Heart left ventricle (tissue), 13 donors: ENCODE results near the gene SHROOM1.

Experiments
- CTCF ChIP-seq, 12 donors: fragments of 200-600 bp; sonication (generic) in 4 of 12; IDR thresholded peaks; one replicate each; pipeline versions ENCODE4 v1.5.0 to v1.8.0; 2018 to 2022; ENCODE audit warnings: antibody characterized with exemption in 12 of 12, mild to moderate bottlenecking in 5 of 12
- POLR2A ChIP-seq, 2 donors: fragments of 450-650 bp; IDR thresholded peaks; one replicate each; pipeline ENCODE4 v1.6.1; 2017; ENCODE audit warnings: antibody characterized with exemption in 2 of 2, mild to moderate bottlenecking in 2 of 2, moderate library complexity in 2 of 2
- donor health status: ischemic (EF 13 %, LVEDD 7.1; RV severe dilation, severe dysfunction).
- donor health status: DM: no; HTN: yes; CAD: no.
- donor health status: DM: no; HTN: no; CAD: no.
- donor health status: ischemic (EF 25% LVEDD 6.9; RV normal size, moderate dysfunction).
- donor health status: ischemic (EF 25% LVEDD 5.7; RV mildly dilated, moderate dysfunction).
- donor health status: ischemic (EF 35%, LVEDD 5.7; RV mildly dilated, moderate dysfunction).
- donor health status: nonischemic (EF 11% LVEDD 7.7; RV severe dilation, severe dysfunction).
- donor health status: DM: yes; HTN: yes; CAD: no.
- donor health status: PGD.
- donor health status: ischemic (EF 29% LVEDD 5.4; RV normal size, mild dysfunction).
- donor health status: nonischemic (EF 23%, LVEDD 6.1; RV moderate dilation, normal function).

DNA sequence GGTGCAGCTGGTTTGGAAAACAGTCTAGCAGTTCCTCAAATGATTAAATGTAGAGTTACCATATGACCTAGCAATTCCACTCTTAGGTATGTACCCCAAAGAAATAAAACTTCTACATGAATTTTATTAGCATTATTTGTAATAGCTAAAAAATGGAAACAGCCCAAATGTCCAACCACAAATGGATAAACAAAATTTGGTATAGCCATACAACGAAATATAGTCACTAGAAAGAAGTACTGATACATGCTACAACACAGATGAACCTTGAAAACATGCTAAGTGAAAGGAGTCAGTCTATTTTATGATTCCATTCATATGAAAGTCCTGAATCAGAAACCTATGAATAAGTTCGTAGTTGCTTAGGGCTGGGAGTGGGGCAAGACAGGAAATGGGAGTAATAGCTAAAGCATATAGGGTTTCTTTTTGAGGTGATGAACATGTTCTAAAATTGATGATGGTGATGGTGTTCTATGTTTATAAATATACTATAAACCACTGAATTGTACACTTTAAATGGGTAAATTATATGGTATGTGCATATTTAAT is 29.5 kb upstream of the SHROOM1 start:
- TF ChIP-seq CTCF (IDR thresholded peaks at IDR 0.05) (no peak), POLR2A (IDR thresholded peaks at IDR 0.05) (no peak)
